GM10266 (cell line): ENCODE measurements around the gene APCDD1L.

Experiments used
- DNase-seq: peaks from one replicate; pipeline ENCODE4 v3.0.0; 2012; ENCODE audit errors: extremely low spot score
- TF ChIP-seq, protein P1 (sequence below): IDR thresholded peaks from 2 replicates; pipeline ENCODE4 v1.5.1; 2012; ENCODE audit warnings: mild to moderate bottlenecking, low read depth; ENCODE audit not compliant: control insufficient read depth, insufficient read depth; ENCODE audit errors: missing control alignments

APCDD1L gene

DNA sequence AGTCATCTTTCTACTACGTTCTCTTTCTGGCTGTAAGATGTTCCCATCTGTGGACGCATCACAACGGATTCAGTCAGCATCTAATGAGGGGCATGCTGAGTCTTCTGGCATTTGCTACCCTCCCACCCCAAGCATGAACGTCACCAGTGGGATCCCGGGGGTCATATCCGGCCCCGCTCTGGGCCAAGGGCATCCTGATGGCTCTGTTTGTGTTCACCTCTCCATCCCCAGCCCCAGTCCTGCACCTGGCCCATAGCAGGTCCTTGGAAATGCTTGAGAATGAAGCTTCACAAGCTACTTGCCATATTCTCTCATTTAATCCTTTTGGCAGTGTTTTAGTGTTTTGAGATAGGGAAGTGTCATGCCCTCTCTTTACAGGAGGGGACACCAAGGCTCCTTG is 14.9 kb downstream of the APCDD1L start:
- TF ChIP-seq, protein P1, sequence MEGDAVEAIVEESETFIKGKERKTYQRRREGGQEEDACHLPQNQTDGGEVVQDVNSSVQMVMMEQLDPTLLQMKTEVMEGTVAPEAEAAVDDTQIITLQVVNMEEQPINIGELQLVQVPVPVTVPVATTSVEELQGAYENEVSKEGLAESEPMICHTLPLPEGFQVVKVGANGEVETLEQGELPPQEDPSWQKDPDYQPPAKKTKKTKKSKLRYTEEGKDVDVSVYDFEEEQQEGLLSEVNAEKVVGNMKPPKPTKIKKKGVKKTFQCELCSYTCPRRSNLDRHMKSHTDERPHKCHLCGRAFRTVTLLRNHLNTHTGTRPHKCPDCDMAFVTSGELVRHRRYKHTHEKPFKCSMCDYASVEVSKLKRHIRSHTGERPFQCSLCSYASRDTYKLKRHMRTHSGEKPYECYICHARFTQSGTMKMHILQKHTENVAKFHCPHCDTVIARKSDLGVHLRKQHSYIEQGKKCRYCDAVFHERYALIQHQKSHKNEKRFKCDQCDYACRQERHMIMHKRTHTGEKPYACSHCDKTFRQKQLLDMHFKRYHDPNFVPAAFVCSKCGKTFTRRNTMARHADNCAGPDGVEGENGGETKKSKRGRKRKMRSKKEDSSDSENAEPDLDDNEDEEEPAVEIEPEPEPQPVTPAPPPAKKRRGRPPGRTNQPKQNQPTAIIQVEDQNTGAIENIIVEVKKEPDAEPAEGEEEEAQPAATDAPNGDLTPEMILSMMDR, result no peak
- DNase-seq, result no peak

DNA sequence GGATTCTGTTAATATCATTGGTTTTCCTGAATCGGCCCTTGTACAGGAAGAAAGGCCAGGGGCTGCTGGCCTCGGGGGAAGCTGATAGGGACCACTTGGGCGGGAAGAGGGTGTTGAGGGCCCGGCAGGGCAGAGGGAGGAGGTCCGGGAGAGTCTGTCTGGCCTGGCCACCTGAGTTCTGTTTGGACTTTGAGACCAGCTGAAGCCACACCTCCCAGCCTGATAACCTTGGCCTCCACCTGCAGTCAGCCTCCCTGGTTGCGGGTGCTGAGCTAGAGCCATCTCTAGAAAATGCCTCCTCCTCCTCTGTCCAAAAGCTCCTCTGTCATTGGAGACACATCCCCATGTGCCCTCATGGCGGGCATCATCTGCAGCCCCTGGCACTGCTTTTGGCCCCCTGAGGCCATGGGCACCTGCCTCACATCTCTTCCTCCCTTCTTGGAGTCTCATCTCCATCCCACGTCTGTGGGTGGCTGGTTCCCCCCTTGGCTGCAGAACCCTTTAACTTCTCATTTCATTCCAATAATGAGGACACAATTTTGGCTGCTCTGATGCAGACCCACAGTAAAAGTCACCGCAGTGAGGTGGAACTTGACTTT is 16.6 kb downstream of the APCDD1L start:
- TF ChIP-seq, protein P1, result no peak
- no peak for DNase-seq

- DNase-seq, result no peak
- TF ChIP-seq, protein P1, result no peak
Observed at GRCh38 chr20:58497724-58498469, 17.3 kb downstream of the APCDD1L start.

GRCh38 chr20:58497076-58497641 is 18.0 kb downstream of the APCDD1L start:
- no peak for DNase-seq
- TF ChIP-seq, protein P1, result no peak

DNA sequence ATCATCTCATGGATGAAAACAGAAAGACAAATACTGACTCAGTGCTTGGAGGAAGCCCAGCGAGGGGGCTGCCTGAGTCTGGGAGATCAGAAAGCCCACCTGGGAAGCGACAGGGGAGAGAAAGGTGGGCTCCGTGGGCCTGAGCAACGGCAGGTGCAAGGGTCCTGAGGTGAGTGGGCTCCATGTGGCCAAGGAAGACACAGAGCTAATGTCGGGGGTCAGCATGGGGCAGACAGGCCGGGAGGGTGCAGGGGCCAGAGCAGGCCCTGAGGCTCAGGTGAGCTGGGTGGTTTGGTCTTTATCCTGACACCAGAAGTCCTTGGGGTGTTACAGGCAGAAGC is 18.8 kb downstream of the APCDD1L start:
- no peak for DNase-seq
- TF ChIP-seq, protein P1, result no peak

DNA sequence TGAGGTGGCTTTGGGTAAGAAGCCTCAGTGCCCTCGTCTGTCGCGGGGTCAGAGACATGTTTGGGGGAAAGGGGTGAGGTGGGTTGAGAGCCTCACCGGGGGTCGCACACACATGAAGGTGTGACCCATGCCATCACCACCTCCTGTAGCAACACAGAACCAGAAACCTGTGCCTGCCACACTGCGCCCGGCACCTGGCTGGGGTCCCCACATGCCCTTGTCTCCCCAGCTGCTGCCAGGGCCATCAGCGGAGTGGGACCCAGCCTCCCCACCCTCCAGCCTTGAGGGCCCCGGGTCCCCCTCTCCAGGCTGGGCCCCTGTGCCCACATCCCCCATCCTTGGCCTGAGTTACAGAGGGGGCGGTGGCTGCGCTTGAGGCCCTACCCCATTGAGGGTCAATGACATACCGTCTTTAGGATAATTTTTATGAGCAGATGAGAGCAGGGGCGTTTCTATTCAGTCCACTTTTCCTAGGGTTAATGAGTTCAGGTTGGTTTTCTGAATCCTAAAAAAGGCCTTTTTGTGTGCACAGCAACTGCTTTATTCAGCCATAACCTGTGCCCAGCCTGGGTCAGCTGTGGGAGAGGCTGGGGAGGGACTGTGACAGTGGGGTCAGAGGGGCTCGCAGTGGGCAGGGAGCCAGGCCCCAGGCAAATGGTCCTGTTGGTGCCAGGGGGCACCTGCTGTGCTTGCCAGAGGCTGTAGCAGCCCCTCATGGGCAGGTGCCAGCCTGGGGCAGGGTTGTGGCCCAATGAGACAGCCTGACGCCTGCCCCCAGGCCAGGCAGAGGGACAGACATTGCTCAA is 19.4 kb downstream of the APCDD1L start:
- TF ChIP-seq, protein P1, result no peak
- no peak for DNase-seq
